Measurements from ENCODE around the gene ATG16L2. TPM values are rescaled to one million over a fixed set of nuclear protein-coding genes. Genes with fewer than 3 reads are reported as not detected.

Gene ATG16L2
- total and polyA plus RNA-seq, 9 of the 15 experiments (the other 6 are each of a cell fraction or from before 2014, with no cell fraction given), result 0.18 to 11.2 (median 6.2) TPM

- in situ Hi-C loops (cut with MboI), result no loop called here
- no peak overlapping the region for H3K27ac ChIP-seq (ENCODE audit: extremely low read depth, low read depth, low read length)
These were observed 45.6 kb upstream of the ATG16L2 start for GRCh38 chr11:72768581-72768980.

More at GRCh38 chr11:72768581-72768980, 45.6 kb upstream of the ATG16L2 start:
- Histone ChIP-seq H3K27me3 (ENCODE audit: control insufficient read depth in 2 of 2, insufficient read depth in 2 of 2, low read length in 2 of 2) (no peaks in the 10 kb centered on the region), H4K20me1 (replicated peaks; ENCODE audit: control insufficient read depth, insufficient read depth, low read length) (no peaks in the 10 kb centered on the region), H3K79me2 (ENCODE audit: control insufficient read depth, insufficient read depth, low read length) (no peaks in the 10 kb centered on the region; the same call in 2 of the 3 replicates), H3K9me1 (ENCODE audit: control insufficient read depth, insufficient read depth, low read length) (peaks cover 4% of the 10 kb centered on the region), H3K4me3 (no peak overlapping the region), H2AFZ (ENCODE audit: low read depth, low read length) (no peak overlapping the region), H3K9ac (ENCODE audit: insufficient read depth in 1 of 2, low read depth in 2 of 2, low read length in 2 of 2) (no peak overlapping the region), H3K4me2 (ENCODE audit: insufficient read depth, low read length) (no peak overlapping the region), H3K9me3 (replicated peaks; ENCODE audit: control insufficient read depth, insufficient read depth, low read depth, low read length) (no peaks in the 10 kb centered on the region), H3K4me1 (replicated peaks in 1 of 2; ENCODE audit: control insufficient read depth in 2 of 2, insufficient read depth in 2 of 2, low read length in 2 of 2) (peaks cover 10 to 34% of the 10 kb centered on the region in 2 experiments; a peak in 4 of 5 replicates), H3K36me3 (ENCODE audit: control insufficient read depth, insufficient read depth, low read length) (peaks cover 2% of the 10 kb centered on the region; the same call in 1 of the 3 replicates)
- BruUV-seq (replicated peaks), result no TSS peak
- 71% methylated on average over 3 of the region's 3 CpGs for WGBS (ENCODE audit: insufficient coverage, low coverage, missing lambda C conversion rate)
- POLR2A ChIA-PET, result interaction anchor here (0.6 to 2.4 kb wide), 3 partner anchors 9 to 15 kb away, joined by 3 to 18 read pairs (median 15); no protein-coding TSS in a partner anchor
- intact Hi-C loops (cut with micrococcal nuclease), result no loop called here
- DNase-seq (ENCODE audit: extremely low read depth in 1 of 4, low spot score in 3 of 4), result no peak
- ATAC-seq, result no peak
- FAIRE-seq, result no peak
- no peak for TF ChIP-seq STAT5B (CRISPR knock-in tag; IDR thresholded peaks at IDR 0.05)
- no peak for TF ChIP-seq JUND (IDR thresholded peaks at IDR 0.05; ENCODE audit: borderline replicate concordance, low read depth, low read length)
- TF ChIP-seq JUND (tag; IDR thresholded peaks at IDR 0.05; ENCODE audit: borderline replicate concordance, low read depth, low read length), result no peak
- TF ChIP-seq ZBTB26 (CRISPR knock-in tag; IDR thresholded peaks at IDR 0.05), result no peak
- CTCF ChIA-PET (ENCODE audit: low intra/inter-chr PET ratio), result no interaction called here

All from K562 (cell line).